GM12865 (cell line): ENCODE results near the gene KL.

Experiments used
- DNase-seq: peaks from one replicate; pipeline ENCODE4 v3.0.0; 2010; ENCODE audit warnings: low read depth
- H3K4me3 ChIP-seq: 2 replicates; pipeline ENCODE4 v1.5.1; 2011; ENCODE audit warnings: mild to moderate bottlenecking, low read depth, low read length, control low read depth
- TF ChIP-seq, protein P1 (sequence below): IDR thresholded peaks from 2 replicates; pipeline ENCODE4 v1.5.1; 2011; ENCODE audit warnings: low read length, control low read depth, low read depth, inconsistent platforms; ENCODE audit not compliant: insufficient read depth; ENCODE audit errors: missing control alignments

Gene KL

DNA sequence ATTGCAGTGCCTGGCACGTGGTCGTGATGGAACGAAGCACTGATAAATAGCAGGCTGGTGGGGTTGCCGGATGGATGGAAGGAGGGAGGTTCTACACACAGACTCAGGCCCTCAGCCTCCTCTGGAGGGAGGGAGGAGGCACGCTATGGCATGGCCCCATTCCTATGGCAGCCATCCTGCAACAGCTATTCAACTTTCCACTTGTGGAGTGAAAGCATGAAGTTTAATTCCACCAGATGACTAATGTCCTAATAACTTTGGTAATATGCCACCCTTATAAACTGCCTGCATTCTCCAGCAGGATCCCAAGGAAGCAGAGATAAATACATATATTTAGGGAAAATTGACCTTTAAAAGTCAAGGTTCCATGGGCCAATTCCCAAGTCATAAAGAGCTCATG lies 92.4 kb downstream of the KL start:
- TF ChIP-seq, protein P1, sequence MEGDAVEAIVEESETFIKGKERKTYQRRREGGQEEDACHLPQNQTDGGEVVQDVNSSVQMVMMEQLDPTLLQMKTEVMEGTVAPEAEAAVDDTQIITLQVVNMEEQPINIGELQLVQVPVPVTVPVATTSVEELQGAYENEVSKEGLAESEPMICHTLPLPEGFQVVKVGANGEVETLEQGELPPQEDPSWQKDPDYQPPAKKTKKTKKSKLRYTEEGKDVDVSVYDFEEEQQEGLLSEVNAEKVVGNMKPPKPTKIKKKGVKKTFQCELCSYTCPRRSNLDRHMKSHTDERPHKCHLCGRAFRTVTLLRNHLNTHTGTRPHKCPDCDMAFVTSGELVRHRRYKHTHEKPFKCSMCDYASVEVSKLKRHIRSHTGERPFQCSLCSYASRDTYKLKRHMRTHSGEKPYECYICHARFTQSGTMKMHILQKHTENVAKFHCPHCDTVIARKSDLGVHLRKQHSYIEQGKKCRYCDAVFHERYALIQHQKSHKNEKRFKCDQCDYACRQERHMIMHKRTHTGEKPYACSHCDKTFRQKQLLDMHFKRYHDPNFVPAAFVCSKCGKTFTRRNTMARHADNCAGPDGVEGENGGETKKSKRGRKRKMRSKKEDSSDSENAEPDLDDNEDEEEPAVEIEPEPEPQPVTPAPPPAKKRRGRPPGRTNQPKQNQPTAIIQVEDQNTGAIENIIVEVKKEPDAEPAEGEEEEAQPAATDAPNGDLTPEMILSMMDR: no peak
- H3K4me3 ChIP-seq: peak overlapping the region; percentile 78
- no peak for DNase-seq

DNA sequence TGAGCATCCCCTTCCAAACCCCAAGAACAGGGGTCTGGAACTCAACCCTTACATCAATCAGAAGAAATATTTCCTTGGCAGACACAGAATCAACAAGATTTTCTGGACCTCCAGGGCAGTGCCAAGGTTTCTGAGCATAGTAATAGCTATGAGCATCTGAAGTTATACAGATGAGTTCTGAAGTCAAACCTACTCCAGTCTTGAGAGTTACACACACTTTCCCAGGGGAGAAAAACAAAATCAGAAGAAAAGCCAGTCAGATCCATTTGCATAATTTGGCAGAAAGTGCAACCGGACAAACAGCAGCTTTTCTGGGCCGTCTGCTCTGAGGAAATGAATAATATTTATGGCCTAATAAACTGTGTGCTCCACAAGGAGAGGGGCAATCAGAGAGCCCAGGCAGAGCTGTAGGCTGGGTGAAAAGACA lies 93.1 kb downstream of the KL start:
- TF ChIP-seq, protein P1: no peak
- H3K4me3 ChIP-seq: peak overlapping the region; percentile 78
- peak; percentile 81 for DNase-seq

DNA sequence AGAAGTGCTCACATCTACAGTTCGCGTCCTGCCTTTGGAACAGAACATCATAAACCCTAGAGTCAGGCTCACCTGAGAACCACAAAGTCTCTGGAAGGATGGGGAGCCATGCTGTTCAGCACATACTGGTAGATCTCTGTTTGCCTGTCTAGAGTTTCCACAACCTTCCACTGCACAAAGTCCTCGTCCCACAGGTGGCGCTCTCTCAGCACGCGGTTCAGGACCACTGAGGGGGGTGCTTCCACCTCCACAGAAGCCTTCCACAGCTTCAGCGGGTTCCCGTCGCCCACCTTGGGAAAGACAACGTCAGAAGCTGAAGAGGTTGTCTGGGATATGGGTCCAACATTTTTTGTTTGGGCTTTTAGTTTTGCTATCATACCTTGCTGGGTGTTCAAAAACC lies 93.6 kb downstream of the KL start:
- H3K4me3 ChIP-seq: peak overlapping the region; percentile 78
- TF ChIP-seq, protein P1: peak; percentile 92

DNA sequence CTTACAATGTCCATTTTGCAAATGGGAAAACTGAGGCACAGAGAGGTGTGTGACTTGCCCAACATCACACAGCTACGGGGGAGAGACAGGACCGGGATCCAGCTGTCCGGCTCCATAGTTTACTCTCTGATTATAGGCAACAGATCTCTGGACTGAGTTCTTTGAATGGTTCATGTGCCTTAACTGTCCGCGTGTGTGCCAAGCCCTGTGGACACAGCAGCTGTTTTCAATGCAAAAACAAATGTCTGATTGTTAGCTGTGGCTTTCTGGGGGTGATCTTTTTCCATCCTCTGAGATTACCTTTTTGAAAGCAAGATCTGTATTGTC lies 94.1 kb downstream of the KL start:
- DNase-seq: no peak
- TF ChIP-seq, protein P1: no peak
- H3K4me3 ChIP-seq: peak overlapping the region; percentile 78

More for the DNA sequence above, 93.6 kb downstream of the KL start:
- peak; percentile 93 for DNase-seq

DNA sequence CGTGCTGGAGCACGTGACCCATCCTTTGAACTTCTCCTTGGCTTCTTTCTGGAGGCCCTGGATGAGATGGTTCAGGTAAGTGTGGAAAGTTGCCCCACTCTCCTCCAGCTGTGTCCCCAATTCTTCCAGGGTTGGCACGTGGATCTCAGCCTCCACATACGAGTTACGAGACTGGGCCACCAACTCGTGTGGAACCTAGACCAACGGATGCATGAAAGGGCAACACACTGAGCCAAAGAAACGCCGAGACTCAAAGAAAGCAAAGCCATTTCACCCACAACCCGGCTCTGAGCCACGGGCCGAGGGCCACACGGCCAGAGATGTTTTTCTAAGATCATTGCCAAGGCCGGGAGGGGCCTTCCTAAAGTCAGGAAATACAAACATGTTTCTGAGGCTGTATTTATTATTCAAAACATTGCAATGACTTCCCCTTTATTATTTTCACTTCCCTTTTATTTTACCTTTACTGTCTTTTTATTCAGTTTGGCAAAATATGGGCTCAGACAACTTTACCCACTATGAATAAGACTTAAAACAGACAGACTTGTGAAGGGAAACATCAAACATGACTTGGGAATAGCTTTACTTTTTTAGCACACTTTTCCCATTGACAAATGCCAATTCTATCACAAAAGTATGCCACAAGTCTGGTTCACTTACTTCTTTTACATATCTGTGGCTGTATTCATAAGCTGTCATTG lies 94.6 kb downstream of the KL start:
- peak; percentile 73 for DNase-seq
- H3K4me3 ChIP-seq: peak overlapping the region; percentile 78
- TF ChIP-seq, protein P1: no peak

DNA sequence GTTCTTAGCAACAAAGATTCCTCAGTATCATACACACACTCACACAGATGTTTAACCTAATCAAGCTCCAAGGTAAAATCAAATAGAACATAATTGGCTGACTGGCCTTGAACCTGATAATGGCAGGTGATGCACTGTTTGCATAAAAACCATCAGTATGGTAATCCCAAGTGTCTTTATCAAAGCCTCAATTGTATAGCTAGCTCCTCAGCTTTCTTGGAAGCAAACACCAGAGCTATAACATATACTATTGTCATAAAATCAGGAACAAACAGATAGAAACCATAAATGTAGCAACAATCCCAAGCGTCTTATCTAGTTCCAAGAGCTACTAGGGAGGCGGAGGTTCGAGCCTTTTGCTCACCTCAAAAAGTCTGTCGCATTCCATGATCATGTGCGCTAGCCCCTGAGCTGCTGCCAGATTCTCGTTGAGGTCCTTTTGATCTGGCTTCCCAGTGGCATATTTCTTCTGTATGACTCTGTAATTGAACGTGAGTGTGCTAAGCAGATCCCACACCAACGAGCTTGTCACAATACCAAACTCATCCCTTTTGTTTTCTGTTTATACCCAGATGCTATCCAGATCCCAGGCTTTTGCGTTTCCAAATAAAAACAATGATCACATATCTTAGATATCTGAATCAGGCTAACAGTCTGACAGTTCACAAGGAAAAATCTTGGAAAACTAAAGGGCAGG lies 95.3 kb downstream of the KL start:
- H3K4me3 ChIP-seq: no peak overlapping the region; the same call in 1 of the 2 replicates
- TF ChIP-seq, protein P1: no peak
- DNase-seq: no peak
